Coronary artery (tissue), 2 donors: ENCODE data around the gene SPATA19.

Experiments
- DNase-seq: peaks from one replicate; pipeline ENCODE4 v3.0.0-alpha.2; 2017; ENCODE audit warnings: low spot score
- H3K27ac ChIP-seq, 2 donors: fragments of 200-600 bp; sonication (generic); one replicate each; pipeline ENCODE4 v1.5.1; 2016 to 2019
- H3K4me3 ChIP-seq: fragments of 200-600 bp; sonication (generic); 2 replicates; pipeline ENCODE4 v1.5.1; 2016; ENCODE audit warnings: mild to moderate bottlenecking, moderate library complexity
- CTCF ChIP-seq: fragments of 200-600 bp; sonication (generic); IDR thresholded peaks from one replicate; pipeline ENCODE4 v1.5.1; 2019; ENCODE audit warnings: antibody characterized with exemption

The SPATA19 gene

GRCh38 chr11:133830931-133831907 lies 14.1 kb downstream of the SPATA19 start:
- no peak for TF ChIP-seq CTCF
- H3K27ac ChIP-seq: no peak overlapping the region
- DNase-seq: peak; percentile 50
- H3K4me3 ChIP-seq: no peak overlapping the region

DNA sequence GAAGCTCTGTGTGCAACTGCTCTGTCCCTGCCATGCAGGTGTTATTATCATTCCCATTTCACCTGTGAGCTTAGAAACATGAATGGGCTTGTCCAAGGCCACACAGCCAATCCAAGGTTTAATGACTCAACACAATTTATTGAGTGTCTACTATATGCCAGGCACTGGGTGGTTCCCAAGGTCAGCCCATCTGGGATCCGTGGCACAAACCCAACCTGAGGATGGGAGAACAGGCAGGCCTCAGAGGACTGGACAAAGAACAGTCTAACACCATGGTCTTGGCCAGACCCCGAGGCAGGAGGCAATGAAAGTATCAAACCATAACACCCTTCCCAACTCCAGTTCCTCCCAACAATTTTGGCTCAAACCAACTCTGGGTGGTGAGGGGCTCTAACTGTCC lies 15.7 kb downstream of the SPATA19 start:
- no peak for TF ChIP-seq CTCF
- H3K4me3 ChIP-seq: no peak overlapping the region
- no peak overlapping the region for H3K27ac ChIP-seq
- peak; percentile 31 for DNase-seq

DNA sequence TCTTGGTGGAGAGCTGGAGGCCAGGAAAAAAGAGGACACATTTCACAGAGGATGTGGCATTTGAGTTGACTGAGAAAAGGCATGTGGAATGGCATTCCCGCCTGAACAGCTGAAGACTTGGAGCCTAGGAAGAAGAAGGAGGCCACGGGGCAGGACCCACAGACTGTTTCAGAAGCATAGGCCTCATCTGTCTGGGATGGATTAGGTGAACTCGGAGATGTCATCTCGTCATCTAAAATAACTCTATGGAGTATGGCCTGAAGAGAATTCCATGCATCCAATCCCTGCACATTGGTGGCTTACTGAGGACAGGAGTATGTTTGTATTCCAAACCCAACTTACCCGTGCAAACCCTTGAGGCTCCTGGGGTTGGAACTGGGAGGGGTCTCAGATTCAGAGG lies 16.4 kb downstream of the SPATA19 start:
- DNase-seq: peak; percentile 12
- no peak for TF ChIP-seq CTCF
- Histone ChIP-seq H3K4me3 (no peak overlapping the region), H3K27ac (no peak overlapping the region)

DNA sequence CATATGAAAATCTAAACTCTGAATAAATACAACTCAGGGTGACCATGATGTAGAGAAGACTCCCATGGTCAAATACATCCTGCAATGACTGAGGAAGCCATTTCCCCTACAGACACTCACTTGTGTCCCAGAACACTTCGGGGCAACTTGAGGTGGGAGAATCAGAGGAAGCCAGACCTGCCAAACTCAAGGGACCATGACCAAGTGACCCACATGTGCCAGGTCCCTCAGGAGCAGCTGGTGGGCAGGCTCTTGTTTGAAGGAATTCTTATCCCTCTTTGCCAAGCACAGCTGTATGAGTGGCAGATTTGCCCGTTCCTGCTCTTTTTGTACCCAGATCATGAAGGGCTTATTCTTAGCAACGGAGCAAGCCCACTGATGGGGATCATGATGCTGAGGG lies 17.8 kb downstream of the SPATA19 start:
- Histone ChIP-seq H3K27ac (no peak overlapping the region), H3K4me3 (no peak overlapping the region)
- TF ChIP-seq CTCF: no peak
- DNase-seq: peak; percentile 38

GRCh38 chr11:133826866-133827265 lies 18.4 kb downstream of the SPATA19 start:
- TF ChIP-seq CTCF: no peak
- DNase-seq: peak; percentile 40
- Histone ChIP-seq H3K4me3 (no peak overlapping the region), H3K27ac (no peak overlapping the region)

- no peak overlapping the region for H3K27ac ChIP-seq
- TF ChIP-seq CTCF: no peak
- H3K4me3 ChIP-seq: no peak overlapping the region
- peak; percentile 50 for DNase-seq
Measured at GRCh38 chr11:133825666-133826065, 19.6 kb downstream of the SPATA19 start.

GRCh38 chr11:133825156-133825555 lies 20.2 kb downstream of the SPATA19 start:
- H3K4me3 ChIP-seq: no peak overlapping the region
- peak; percentile 45 for DNase-seq
- H3K27ac ChIP-seq: no peak overlapping the region
- TF ChIP-seq CTCF: no peak
